Measurements from ENCODE around the gene SLC4A5. TPM values are rescaled to one million over a fixed set of nuclear protein-coding genes. Genes with fewer than 3 reads are reported as not detected.

SLC4A5 gene
- total RNA-seq, 1 donor, result 0.36 TPM

DNA sequence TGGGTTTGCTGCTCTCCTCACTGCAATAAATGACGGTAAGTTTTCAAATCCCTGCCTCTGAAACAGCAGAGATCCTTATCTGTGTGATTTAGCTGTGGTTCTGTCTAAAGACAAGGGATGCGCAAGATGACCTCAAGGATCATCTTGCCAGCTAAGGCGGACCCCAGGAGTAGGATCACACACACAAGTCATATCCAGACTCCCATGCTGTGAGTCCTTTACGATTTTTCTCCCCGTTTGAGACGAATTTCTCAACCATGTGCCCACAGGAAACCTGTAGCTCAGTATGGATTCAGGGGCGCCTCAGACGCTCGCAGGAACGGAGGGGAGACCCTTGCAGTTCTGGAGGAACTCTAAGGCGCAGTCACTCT is 48.0 kb upstream of the SLC4A5 start:
- Histone ChIP-seq H3K4me2 (ENCODE audit: insufficient read depth, low read length) (peak overlapping the region; percentile 97), H3K9me3 (ENCODE audit: low read depth, low read length) (no peaks in the 10 kb centered on the region), H3K4me1 (ENCODE audit: insufficient read depth, low read length) (peaks cover 28% of the 10 kb centered on the region), H3K36me3 (ENCODE audit: insufficient read depth, low read length) (no peaks in the 10 kb centered on the region), H3K79me2 (ENCODE audit: insufficient read depth, low read length) (peaks cover 57% of the 10 kb centered on the region), H3K4me3 (ENCODE audit: insufficient read depth, low read length) (peak overlapping the region; percentile 93), H4K20me1 (ENCODE audit: insufficient read depth, low read length) (peaks cover 29% of the 10 kb centered on the region), H3K27me3 (ENCODE audit: insufficient read depth, low read length) (no peaks in the 10 kb centered on the region), H2AFZ (ENCODE audit: low read length) (peak overlapping the region; percentile 92), H3K27ac (ENCODE audit: low read depth, low read length) (peak overlapping the region; percentile 95)
- TF ChIP-seq, protein P1, sequence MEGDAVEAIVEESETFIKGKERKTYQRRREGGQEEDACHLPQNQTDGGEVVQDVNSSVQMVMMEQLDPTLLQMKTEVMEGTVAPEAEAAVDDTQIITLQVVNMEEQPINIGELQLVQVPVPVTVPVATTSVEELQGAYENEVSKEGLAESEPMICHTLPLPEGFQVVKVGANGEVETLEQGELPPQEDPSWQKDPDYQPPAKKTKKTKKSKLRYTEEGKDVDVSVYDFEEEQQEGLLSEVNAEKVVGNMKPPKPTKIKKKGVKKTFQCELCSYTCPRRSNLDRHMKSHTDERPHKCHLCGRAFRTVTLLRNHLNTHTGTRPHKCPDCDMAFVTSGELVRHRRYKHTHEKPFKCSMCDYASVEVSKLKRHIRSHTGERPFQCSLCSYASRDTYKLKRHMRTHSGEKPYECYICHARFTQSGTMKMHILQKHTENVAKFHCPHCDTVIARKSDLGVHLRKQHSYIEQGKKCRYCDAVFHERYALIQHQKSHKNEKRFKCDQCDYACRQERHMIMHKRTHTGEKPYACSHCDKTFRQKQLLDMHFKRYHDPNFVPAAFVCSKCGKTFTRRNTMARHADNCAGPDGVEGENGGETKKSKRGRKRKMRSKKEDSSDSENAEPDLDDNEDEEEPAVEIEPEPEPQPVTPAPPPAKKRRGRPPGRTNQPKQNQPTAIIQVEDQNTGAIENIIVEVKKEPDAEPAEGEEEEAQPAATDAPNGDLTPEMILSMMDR (IDR thresholded peaks at IDR 0.05; ENCODE audit: extremely low read depth, low read depth, low read length), result no peak
- DNase-seq (ENCODE audit: insufficient read length, low spot score, missing footprints), result no peak

DNA sequence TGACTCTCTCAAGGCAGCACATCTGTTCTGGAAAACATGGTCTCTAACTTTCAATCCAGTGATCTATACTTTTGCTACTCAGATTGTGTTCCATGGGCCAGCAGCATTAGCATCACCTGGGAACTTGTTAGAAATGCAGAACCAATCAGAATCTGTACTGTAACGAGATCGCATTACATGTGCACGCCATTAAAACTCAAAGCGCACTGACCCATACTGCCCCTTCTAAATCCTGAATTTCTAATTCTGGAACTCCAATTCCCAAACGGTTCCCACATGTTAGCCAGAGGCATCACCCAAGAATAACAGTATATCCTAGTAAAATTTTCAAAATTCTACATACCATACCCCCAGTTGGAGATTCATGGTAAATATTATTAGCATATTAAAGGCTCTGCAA is 47.4 kb upstream of the SLC4A5 start:
- Histone ChIP-seq H3K4me1 (ENCODE audit: insufficient read depth, low read length) (peaks cover 28% of the 10 kb centered on the region), H3K36me3 (ENCODE audit: insufficient read depth, low read length) (no peaks in the 10 kb centered on the region), H3K27ac (ENCODE audit: low read depth, low read length) (no peak overlapping the region), H3K79me2 (ENCODE audit: insufficient read depth, low read length) (peaks cover 63% of the 10 kb centered on the region), H2AFZ (ENCODE audit: low read length) (no peak overlapping the region), H3K4me3 (ENCODE audit: insufficient read depth, low read length) (peak overlapping the region; percentile 93), H3K27me3 (ENCODE audit: insufficient read depth, low read length) (no peaks in the 10 kb centered on the region), H3K4me2 (ENCODE audit: insufficient read depth, low read length) (peak overlapping the region; percentile 97), H4K20me1 (ENCODE audit: insufficient read depth, low read length) (peaks cover 29% of the 10 kb centered on the region), H3K9me3 (ENCODE audit: low read depth, low read length) (no peaks in the 10 kb centered on the region)
- TF ChIP-seq, protein P1 (IDR thresholded peaks at IDR 0.05; ENCODE audit: extremely low read depth, low read depth, low read length), result no peak
- peak; percentile 54 for DNase-seq (ENCODE audit: insufficient read length, low spot score, missing footprints)

DNA sequence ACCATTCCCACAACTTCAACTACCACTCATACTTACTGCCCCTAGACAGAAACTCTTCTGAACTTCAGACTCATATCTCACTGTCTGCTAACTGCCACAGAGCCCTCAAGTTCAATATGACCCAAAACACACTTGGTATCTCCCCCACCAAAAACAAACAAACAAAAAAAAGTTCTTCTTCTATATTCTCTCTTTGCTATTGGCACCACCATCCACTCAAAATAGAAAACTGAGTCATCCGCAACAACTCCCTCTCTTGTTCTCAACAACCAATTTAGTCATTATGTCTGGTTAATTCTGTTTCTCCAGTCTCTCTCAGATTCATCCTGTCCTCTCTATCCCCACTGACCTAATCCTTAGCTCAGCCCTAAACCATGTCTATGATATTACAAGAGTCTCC is 44.1 kb upstream of the SLC4A5 start:
- Histone ChIP-seq H3K27me3 (ENCODE audit: insufficient read depth, low read length) (no peaks in the 10 kb centered on the region), H3K36me3 (ENCODE audit: insufficient read depth, low read length) (no peaks in the 10 kb centered on the region), H3K9me3 (ENCODE audit: low read depth, low read length) (no peaks in the 10 kb centered on the region), H2AFZ (ENCODE audit: low read length) (no peak overlapping the region), H4K20me1 (ENCODE audit: insufficient read depth, low read length) (peaks cover 29% of the 10 kb centered on the region), H3K79me2 (ENCODE audit: insufficient read depth, low read length) (peaks cover 81% of the 10 kb centered on the region), H3K4me3 (ENCODE audit: insufficient read depth, low read length) (no peak overlapping the region), H3K4me1 (ENCODE audit: insufficient read depth, low read length) (peaks cover 40% of the 10 kb centered on the region), H3K4me2 (ENCODE audit: insufficient read depth, low read length) (peak overlapping the region; percentile 52), H3K27ac (ENCODE audit: low read depth, low read length) (peak overlapping the region; percentile 53)
- TF ChIP-seq, protein P1 (IDR thresholded peaks at IDR 0.05; ENCODE audit: extremely low read depth, low read depth, low read length), result no peak
- peak; percentile 82 for DNase-seq (ENCODE audit: insufficient read length, low spot score, missing footprints)

DNA sequence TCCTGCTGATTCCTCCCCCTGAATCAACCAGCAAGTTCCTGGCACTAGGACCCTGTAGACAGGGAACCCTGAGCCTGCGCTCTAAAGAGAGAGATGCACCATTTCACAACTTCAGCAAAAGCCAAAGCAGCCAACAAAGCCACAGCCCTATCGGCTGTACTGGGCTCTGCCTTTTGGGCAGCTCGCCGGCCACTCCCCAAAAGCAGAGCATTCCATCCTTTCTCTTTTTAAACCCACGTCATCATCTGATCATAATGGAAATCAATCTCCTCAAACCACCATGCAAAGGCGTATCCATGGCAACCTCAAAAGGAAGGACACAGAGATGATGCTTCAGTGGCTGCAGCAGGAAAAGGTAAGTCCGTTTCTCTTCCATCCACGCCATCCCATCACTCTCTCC is 42.2 kb upstream of the SLC4A5 start:
- no peaks in the 10 kb centered on the region for H3K27me3 ChIP-seq (ENCODE audit: insufficient read depth, low read length)
- H3K4me2 ChIP-seq (ENCODE audit: insufficient read depth, low read length), result no peak overlapping the region
- H3K27ac ChIP-seq (ENCODE audit: low read depth, low read length), result no peak overlapping the region
- H3K9me3 ChIP-seq (ENCODE audit: low read depth, low read length), result no peaks in the 10 kb centered on the region
- H3K79me2 ChIP-seq (ENCODE audit: insufficient read depth, low read length), result peaks cover 85% of the 10 kb centered on the region
- H4K20me1 ChIP-seq (ENCODE audit: insufficient read depth, low read length), result peaks cover 29% of the 10 kb centered on the region
- no peaks in the 10 kb centered on the region for H3K36me3 ChIP-seq (ENCODE audit: insufficient read depth, low read length)
- H3K4me3 ChIP-seq (ENCODE audit: insufficient read depth, low read length), result no peak overlapping the region
- TF ChIP-seq, protein P1 (IDR thresholded peaks at IDR 0.05; ENCODE audit: extremely low read depth, low read depth, low read length), result no peak
- DNase-seq (ENCODE audit: insufficient read length, low spot score, missing footprints), result peak; percentile 13
- H3K4me1 ChIP-seq (ENCODE audit: insufficient read depth, low read length), result peaks cover 35% of the 10 kb centered on the region
- H2AFZ ChIP-seq (ENCODE audit: low read length), result no peak overlapping the region

All from osteoblast (primary cell).